ENCODE results near the gene ARID1A.

The ARID1A gene

DNA sequence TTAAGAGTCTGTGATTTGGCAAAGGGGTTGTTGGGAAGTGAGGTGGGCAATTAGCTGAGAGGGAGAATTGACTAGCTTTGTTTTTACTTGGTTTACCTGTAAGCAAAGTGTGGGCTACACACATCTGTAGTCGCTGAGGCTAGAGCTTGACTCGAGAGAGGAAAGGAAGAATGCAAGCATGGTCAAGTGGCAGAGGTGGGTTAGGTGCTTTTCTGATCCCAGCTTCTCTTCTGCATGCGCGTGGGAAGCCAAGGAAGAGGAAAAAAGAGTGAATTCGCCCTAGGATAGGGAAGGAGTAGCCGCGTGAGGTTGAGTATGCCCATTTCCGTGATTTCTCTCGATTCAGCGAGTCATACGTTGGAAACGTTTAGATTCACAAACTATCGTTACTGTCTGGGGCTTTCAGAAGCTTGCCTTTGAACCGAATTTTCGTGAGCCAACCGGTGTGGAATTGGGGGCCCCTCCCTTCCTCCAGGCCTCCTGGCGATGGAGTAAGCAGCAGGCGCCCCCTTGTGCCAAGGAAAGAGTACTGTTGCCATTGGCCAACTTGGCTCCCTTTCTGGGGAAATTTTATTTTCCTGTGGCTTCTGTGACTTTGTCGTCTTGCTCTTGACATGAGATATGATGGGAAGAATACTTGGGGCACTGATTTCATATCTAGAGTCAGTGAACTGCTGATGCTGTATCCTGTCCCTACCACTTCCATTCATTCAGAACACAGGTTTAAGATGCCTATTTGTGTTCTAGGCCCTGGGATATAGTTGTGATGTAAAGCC lies 93.2 kb downstream of the ARID1A start:
- peak overlapping the region; percentile 69 for H3K4me3 ChIP-seq (ENCODE audit: control insufficient read depth, low read depth, low read length)
- TF ChIP-seq, protein P1, sequence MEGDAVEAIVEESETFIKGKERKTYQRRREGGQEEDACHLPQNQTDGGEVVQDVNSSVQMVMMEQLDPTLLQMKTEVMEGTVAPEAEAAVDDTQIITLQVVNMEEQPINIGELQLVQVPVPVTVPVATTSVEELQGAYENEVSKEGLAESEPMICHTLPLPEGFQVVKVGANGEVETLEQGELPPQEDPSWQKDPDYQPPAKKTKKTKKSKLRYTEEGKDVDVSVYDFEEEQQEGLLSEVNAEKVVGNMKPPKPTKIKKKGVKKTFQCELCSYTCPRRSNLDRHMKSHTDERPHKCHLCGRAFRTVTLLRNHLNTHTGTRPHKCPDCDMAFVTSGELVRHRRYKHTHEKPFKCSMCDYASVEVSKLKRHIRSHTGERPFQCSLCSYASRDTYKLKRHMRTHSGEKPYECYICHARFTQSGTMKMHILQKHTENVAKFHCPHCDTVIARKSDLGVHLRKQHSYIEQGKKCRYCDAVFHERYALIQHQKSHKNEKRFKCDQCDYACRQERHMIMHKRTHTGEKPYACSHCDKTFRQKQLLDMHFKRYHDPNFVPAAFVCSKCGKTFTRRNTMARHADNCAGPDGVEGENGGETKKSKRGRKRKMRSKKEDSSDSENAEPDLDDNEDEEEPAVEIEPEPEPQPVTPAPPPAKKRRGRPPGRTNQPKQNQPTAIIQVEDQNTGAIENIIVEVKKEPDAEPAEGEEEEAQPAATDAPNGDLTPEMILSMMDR (conservative IDR thresholded peaks at IDR 0.05; ENCODE audit: control insufficient read depth, insufficient read depth, low read depth, low read length): peak; percentile 98
- peak; percentile 86 for DNase-seq (ENCODE audit: low read depth)

DNA sequence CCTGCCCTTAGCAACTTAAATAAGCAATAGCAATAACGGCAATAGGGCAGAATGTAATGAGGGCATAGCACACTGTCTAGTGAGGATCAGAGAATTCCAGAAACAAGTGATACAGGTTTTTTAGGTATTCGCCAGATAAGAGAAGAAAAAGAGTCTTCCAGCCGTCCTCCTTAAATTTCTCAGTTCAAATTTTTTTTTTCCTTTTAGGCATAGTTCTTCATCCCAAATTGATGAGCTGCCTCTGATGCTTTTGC lies 93.7 kb downstream of the ARID1A start:
- DNase-seq (ENCODE audit: low read depth): no peak
- TF ChIP-seq, protein P1 (conservative IDR thresholded peaks at IDR 0.05; ENCODE audit: control insufficient read depth, insufficient read depth, low read depth, low read length): no peak
- no peak overlapping the region for H3K4me3 ChIP-seq (ENCODE audit: control insufficient read depth, low read depth, low read length)

DNA sequence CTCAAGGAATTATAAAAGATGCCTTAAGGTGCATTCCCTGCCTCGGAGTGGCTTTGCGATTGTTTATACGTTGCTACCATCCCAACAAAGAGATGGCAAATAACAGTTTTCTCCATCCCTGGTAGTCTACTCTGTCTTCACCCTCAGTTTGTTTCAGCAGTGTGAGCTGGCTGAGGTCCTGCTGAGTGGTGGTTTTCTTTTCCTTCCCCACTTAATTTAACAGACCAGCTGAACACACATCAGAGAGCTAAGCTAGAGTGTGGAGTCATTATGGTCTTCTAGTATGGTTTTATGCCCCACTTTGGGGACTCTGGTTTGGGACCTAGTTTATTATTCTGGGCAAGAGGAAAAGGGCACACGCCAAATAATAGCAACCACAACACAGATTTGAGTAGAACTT lies 94.1 kb downstream of the ARID1A start:
- DNase-seq (ENCODE audit: low read depth): no peak
- TF ChIP-seq, protein P1 (conservative IDR thresholded peaks at IDR 0.05; ENCODE audit: control insufficient read depth, insufficient read depth, low read depth, low read length): no peak
- no peak overlapping the region for H3K4me3 ChIP-seq (ENCODE audit: control insufficient read depth, low read depth, low read length)

DNA sequence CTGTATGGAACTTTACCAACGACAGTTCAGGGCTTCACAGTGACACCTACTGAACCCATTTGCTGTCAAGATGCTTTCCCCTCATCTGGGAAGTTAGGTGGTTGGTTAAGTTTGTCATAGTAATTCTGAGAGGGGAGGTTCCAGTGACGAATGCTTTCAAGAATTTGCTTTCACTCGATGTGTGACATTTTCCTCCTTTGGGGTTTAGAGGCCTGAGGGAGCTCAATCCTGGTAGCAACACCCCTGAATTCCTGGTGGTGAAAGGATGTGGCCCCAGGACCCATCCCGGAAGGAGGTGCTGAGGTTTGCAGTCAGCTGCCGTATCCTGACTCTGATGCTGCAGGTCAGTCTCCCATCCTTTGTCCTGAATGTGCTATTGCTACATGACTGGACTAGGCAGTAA lies 94.7 kb downstream of the ARID1A start:
- no peak overlapping the region for H3K4me3 ChIP-seq (ENCODE audit: control insufficient read depth, low read depth, low read length)
- no peak for DNase-seq (ENCODE audit: low read depth)
- TF ChIP-seq, protein P1 (conservative IDR thresholded peaks at IDR 0.05; ENCODE audit: control insufficient read depth, insufficient read depth, low read depth, low read length): no peak

DNA sequence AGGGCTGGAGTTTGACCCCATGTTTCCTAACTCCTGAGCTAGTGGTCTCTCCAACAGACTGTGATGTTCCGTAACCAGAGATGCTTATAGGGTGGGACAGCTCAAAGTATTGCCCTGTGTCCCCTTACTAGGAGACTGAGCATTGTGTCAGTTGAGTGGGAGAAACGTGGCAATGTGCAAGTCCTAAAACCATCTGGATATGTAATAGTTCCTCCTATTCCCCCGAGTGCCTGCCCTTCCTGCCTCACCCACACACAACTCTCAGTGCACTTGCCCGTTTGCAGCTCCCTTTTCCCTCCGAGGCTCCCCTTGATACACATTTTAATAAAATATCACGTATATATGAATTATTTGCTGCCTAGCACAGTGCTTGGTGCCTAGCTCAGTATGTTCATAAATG lies 95.3 kb downstream of the ARID1A start:
- no peak overlapping the region for H3K4me3 ChIP-seq (ENCODE audit: control insufficient read depth, low read depth, low read length)
- peak; percentile 45 for DNase-seq (ENCODE audit: low read depth)
- TF ChIP-seq, protein P1 (conservative IDR thresholded peaks at IDR 0.05; ENCODE audit: control insufficient read depth, insufficient read depth, low read depth, low read length): no peak

DNA sequence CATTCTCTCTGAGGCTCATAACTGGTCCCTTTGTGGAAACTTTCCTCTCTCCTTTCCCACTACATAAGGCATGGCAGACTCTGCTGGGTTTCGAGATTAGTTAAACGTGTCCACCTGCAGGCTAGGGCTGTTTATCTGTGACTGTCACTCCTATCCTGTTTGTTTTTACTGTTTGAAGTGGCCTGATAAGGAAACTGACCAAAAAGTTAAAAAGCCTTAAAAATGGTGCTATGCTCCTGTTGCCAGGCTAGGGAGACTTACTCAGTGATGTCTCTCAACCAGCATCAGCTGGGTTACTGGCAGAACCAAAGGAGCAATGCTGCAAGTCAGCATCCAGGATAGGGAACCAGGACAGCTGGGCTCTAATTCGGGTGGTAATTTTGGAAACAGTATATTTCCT lies 95.8 kb downstream of the ARID1A start:
- H3K4me3 ChIP-seq (ENCODE audit: control insufficient read depth, low read depth, low read length): no peak overlapping the region
- TF ChIP-seq, protein P1 (conservative IDR thresholded peaks at IDR 0.05; ENCODE audit: control insufficient read depth, insufficient read depth, low read depth, low read length): no peak
- no peak for DNase-seq (ENCODE audit: low read depth)

DNA sequence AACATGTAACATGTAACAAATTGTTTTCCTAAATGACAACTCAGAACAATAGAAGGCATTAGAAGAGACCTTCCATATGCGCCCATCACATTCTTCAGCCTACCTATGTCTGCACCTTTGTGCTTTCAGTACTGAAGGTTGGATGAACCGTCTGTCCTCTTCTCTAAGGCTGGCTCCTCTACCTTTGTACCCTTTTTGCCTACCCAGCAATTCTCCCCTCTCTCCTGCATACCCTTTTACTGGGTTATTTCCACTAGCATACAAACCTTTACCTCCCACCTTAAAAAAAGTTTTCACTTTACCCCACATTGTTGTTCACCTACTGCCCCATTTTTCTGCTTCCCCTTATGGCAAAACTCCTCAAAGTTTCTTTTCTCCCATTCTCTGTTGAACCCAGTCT lies 97.1 kb downstream of the ARID1A start:
- no peak overlapping the region for H3K4me3 ChIP-seq (ENCODE audit: control insufficient read depth, low read depth, low read length)

More for the DNA sequence above, 97.1 kb downstream of the ARID1A start:
- DNase-seq (ENCODE audit: low read depth): no peak
- TF ChIP-seq, protein P1 (conservative IDR thresholded peaks at IDR 0.05; ENCODE audit: control insufficient read depth, insufficient read depth, low read depth, low read length): no peak
